Measurements from ENCODE around the gene BICDL1. TPM values are rescaled to one million over a fixed set of nuclear protein-coding genes. Genes with fewer than 3 reads are reported as not detected.

BICDL1 gene
- polyA plus RNA-seq, 4 donors, result 29.9 to 39.4 (median 33.3) TPM

DNA sequence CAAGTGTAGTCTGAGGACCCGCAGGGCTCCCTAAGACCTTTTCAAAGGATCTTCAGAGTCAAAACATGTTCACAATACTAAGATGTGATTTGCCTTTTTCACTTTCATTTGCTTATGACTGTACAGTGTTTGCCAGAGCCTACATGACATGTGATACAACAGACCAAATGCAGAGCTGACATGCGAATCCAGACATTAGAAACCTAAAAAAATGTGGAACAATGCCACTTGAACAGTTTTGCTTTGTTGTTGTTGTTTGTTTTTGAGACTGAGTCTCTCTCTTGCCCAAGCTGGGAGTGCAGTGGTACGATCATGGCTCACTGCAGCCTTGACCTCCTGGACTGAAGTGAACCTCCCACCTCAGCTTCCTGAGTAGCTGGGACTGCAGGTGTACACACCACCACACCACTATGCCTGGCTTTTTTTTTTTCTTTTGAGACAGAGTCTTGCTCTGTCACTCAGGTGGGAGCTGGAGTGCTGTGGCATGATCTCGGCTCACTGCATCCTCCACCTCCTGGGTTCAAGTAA is 132.8 kb downstream of the BICDL1 start:
- no peak for DNase-seq (ENCODE audit: low read depth in 4 of 4, low spot score in 3 of 4)

DNA sequence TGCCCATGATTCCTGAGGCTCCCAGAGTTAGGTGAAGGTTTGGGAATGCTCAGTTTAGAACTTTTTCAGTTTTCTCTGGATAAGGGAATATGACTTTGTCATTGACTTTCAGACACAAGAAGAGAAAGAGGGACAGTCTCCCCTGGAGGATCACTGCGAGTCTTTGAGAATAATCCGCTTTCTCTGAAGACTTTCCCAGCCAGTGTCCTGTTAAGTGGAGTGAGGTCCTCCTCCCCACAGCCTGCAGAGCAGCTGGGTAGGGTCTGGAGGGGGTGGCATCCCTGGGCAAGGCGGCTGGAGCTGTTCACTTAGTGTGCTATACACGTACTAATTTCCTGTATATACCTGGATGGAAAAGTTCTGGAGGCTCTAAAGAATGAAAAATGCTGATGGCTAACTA is 136.0 kb downstream of the BICDL1 start:
- DNase-seq (ENCODE audit: low read depth in 4 of 4, low spot score in 3 of 4), result no peak

DNA sequence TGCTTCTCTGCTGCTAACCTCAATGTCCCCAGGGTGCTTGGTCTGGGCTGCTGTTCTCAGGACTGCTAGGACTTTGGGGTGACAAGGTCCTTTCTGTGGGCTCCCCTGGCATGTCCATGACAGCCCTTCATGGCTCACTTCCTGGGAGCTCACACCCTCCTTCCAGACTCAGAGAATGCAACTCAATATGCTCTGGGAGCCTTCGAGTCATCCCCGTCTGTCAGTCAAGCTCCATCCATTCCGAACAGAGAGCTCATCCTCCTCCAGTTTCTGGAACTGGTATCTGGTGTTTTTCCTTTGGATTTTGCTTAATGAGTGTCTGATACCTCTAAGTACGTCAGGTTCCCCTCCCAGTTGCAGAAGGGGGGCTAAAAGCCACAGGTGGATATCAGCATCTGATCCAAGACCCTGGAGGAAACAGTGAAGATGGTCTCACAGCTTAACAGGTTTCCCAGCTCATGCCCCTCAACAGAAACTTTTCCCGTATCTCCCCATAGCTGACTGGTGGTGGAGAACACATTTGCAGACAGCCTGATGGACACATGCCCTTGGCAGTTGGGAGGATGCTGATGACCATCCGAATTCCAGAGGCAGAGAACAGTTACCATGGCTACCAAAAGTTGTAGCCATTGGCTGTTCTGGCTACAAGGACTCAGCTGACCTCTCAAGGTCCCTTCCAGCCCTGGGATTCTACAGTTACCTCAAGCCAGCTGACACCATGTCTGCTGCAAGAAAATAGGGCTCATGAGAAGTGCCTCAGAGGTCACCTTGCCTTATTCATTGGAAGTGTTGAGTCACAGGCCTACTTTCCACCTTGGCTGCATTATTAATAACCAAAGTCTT is 137.0 kb downstream of the BICDL1 start:
- DNase-seq (ENCODE audit: low read depth in 4 of 4, low spot score in 3 of 4), result no peak

DNA sequence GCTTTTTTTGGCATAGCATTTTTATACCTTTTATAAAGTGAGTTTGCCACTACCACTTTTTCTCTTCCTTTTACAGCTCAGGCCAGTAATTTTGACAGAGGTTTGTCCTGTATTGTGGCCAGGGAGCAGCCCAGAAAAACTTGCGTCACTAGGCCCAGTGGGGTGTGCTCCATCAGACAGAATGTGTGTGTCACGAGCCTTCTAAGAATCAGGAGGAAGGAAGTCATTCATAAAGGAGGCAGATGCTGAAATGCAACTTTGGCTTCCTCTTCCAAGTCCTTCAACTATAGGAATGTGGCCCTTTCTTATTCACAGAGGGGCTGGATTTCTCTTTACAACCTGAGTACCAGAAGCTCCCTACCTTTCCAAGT is 137.6 kb downstream of the BICDL1 start:
- no peak for DNase-seq (ENCODE audit: low read depth in 4 of 4, low spot score in 3 of 4)

DNA sequence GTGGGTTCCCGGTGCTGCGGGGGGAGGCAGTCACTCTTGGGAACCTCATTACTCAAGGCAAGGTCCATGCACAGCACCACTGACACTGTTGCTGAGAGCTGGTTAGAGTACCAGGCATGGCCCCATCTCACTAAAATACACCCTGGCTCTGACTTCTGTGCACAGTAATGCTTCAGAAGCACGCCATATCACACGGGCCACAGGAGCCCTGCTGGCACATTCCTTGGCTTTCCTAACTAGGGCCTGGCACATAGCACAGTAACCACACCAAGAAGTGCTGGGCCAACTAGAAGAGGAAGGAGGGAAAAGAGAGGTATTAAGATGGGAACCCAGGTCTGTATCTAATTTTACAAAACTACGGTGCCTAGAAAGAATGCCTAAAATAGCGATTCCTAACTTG is 141.0 kb downstream of the BICDL1 start:
- no peak for DNase-seq (ENCODE audit: low read depth in 4 of 4, low spot score in 3 of 4)

DNA sequence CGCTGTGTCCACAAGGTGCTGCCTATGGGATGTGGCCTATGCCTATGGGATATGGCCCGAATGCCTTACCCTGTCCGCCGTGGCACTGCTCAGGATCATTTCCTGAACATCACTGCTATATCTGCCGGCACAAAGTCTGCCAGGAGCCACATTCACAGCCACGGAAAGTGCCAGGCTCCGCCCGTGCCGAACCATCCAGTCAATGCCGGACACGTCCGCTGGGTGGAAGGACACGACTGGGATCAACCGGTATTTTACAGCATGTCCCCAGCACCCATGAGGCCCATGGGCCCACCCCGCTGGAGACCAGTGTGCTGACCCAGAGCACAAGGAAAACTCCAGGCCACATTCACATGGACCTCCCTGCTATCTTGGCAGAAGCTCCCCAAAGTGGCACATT is 142.1 kb downstream of the BICDL1 start:
- no peak for DNase-seq (ENCODE audit: low read depth in 4 of 4, low spot score in 3 of 4)

DNA sequence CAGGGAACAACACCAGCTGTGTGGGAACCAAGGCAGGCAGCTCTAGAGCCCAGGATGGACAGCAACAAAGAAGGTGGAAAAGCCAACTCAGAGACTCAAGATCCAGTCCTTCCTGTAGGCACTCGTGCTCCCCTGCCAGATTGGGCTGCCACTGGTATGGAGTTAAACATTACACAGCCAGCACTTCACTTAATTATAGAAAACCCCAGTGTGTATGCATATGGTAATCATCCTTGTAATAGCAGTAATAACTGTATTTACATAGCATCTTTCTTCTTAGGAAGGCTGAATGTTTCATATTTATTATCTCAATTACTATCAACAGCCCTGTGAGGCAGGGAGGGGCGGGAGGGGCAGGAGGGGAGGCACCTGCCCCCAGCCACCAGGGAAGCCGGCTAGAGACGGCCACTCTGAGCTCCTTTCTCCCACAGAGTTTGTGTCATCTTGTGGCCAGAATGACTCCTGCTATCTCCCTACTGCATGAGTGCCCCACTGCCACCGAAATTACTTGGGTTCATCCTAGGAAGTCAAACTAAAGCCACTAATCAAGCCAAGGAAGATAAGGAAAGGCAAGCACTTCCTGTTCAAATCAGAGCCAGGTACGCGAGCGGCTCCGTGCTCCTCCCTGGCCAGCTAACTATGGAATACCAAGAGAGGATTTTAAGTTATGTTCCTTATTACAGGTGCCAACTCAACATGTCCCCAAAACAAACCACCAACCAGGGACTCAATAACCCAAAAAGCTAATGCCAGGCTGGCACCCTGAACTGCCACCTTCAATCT is 143.2 kb downstream of the BICDL1 start:
- DNase-seq (ENCODE audit: low read depth in 4 of 4, low spot score in 3 of 4), result no peak

DNA sequence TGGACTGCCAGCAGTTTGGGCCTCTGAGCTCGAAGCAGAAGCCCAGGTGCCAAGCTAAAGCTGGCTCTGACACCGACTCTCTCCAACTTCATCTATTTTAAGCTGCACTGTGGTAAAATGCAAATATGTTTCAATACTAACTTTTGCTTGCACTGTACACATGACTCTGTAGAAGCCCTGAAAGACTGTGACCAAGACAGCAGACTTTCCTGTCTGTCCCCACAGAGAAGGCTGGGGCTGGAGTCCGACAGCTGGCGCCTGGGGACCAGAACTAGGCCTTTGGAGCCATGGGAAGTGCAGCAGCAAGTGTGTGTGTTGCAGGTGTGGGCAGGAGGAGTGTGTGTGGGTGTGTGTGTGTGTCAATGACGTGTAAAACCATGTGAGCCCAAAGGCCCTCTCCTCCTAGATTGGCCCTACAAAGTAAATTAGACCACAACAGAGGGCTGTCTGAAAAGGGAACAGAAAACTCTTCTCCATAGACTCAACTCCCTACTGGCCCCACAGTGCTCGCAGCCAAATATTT is 143.9 kb downstream of the BICDL1 start:
- DNase-seq (ENCODE audit: low read depth in 4 of 4, low spot score in 3 of 4), result no peak

DNA sequence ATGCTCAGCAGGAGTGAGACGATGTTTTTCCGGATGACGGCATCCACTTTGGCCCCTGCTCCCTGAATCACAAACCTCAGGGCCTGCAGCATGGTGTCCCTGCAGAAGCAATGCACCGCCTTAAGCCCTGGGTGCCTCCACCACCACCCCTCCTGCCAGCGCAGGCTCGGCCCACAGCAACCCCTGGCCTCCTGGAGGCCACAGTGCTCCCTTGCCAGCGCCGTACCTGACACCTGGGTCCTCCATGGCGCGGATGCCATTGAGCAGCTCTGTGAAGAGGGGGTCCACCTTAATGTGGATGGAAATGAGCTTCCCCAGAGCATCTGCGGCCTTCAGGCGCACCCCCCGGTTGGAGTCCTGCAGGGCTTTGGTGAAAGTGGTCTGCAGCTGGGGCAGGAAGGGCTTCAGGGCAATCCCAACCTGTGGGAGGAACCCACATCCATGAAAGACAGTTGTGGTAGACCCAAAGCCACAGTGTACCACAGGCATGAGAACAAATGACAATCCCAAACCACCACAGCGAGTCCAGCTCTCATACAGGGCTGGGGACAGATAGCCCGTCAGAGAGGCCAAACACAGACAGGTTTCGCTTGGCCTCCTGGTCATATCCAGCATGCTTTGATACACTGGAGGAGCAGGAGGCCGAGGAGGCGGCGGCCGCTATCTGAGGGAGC is 145.4 kb downstream of the BICDL1 start:
- no peak for DNase-seq (ENCODE audit: low read depth in 4 of 4, low spot score in 3 of 4)

DNA sequence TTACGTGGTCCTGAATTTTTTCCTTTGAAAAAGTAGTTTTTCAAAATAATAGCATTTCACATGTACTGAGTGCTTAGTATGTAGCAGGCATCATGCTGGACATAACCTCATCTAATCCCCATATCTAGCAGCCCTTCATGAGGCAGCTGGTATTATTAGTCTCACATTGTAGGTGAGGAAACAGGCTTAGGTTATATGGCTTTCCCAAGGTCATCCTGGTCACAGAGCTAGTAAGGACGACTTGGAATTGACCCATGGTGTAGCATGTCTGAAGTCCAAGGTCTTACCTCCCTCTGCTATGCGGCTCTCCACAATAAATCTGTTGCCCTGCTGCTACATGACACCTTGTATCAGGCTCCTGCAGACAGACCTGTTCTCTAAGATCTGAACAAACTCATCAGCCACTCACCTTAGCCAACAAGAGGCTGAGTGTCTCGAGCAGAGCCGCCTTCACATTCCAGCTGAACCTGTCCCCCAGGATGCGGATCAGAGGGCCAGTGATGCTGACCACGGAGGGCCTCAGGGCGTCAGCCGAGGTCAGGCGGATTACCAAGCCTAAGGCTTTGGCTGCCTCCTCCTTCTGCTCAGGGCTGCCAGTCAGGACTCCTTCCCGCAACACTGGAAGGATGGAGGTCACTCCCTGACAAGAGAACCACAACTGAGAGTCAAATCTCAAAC is 147.2 kb downstream of the BICDL1 start:
- no peak for DNase-seq (ENCODE audit: low read depth in 4 of 4, low spot score in 3 of 4)

DNA sequence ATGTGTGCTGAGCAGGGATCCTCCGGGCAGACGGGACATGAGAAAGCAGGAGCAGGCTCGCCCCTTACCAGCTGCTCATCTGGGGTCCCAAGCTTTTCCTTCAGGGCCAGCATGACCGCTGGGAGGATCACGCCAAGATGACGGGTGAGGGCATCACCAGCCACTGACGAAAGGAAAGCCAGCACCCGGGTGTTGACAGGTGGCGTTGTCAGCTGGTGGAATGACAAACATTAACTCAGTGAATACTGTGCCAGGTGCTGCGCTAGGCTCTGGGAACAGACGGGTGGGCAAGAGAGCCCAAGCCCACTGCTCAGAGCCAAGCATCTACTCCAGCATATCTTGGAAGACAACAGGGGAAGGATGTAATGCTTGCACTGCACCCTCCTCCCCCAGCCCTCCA is 148.8 kb downstream of the BICDL1 start:
- no peak for DNase-seq (ENCODE audit: low read depth in 4 of 4, low spot score in 3 of 4)

DNA sequence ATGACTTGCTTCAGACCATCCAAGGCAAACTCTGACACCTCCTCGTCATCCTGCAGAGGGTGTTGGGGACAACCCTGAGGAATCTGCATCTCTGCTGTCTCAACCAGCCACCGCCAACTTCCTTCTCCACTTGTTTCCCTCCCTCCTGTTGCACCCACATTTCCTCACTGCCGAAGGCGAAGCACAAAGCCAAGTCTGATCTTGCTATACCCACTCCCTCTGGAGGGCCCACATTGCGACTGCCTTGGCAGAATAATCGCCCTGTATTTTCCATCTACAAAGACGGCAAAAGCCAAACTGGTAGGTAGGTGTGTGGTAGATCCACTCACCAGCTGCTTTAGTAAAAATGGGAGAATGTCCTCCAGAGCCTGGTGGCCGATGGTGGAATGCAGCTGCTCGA is 149.3 kb downstream of the BICDL1 start:
- DNase-seq (ENCODE audit: low read depth in 4 of 4, low spot score in 3 of 4), result no peak

DNA sequence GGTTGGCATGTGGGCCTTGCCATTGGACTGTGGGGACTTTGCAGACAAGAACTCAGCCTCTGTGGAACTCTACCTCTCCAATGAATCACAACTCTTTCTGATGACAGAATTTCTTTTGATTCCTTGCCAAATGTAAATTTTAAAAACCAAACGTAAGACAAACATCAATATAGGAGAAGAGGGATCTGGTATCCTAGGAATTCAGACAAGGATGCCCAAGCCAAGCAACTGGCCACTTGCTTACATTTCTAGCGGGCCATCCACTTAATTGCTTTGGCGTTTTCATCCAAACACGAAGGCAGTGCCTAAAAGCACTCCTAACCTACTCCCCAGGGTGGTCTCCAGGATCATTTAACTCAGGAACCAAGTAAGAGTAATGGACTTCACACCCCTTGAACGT is 150.9 kb downstream of the BICDL1 start:
- no peak for DNase-seq (ENCODE audit: low read depth in 4 of 4, low spot score in 3 of 4)

DNA sequence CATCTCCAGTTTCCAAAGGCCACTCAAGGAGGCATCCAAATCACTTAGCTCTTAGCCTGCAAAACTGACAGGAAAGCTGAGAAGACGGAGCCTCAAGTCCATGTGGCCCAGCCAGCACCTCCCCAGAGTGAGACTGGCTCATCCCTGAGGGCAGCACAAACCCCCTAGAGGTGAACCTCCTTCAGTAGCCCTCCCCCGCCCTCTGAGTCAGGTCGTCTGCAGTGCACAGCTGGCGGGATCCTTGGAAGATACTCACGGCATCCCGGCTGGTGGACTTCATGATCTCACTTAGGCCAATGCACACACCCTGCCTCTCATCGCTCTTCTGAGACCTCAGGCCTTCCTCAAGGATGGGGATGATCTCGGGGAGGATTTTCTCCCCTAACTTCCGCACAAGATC is 151.6 kb downstream of the BICDL1 start:
- DNase-seq (ENCODE audit: low read depth in 4 of 4, low spot score in 3 of 4), result no peak

DNA sequence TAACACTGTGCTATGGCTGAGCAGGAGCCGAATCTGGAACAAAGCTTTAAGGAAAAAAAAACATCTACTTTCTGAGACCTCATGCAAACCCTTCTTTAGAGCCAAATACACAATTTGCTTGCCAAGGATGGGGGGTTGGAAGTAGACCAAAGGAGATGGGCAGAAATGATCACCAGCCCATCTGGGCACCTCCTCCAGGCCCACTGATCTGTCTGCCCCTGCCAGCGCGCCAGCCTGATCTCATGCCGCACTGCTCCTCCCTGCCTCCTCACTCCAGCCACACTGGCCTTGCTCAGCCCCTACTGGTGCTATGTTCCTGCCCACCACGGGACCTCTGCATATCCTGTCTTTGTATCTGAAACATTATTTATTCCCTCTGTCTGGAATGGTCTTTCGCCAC is 152.3 kb downstream of the BICDL1 start:
- no peak for DNase-seq (ENCODE audit: low read depth in 4 of 4, low spot score in 3 of 4)

DNA sequence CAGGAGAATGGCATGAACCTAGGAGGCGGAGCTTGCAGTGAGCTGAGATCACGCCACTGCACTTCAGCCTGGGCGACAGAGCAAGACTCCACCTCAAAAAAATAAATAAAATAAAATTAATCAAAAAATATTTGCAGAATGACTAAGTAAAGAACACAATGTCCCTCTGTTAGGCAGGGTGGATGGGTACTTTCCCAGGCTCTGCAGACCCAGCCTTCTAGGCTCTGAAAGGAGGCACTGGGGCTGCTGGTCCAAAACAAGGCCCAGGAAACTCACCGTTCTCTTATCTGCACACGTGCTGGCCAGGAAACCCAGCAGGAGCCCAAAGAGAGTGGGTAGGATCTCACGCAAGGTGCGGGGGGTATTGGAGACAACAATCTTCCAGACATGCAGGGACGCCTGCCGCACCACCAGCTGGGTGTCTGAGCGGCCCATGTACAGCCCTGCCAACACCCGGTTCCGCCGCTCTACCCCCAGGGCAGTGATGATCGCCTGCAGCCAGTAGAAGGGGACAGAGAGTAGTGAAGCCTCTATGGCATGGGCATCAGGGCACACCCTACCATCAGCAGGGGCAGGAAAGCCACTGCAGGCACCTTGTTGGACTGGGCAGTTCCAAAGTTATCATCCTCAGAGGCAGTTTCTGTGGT is 153.3 kb downstream of the BICDL1 start:
- no peak for DNase-seq (ENCODE audit: low read depth in 4 of 4, low spot score in 3 of 4)
